G401 (cell line): ENCODE measurements around the gene ST6GALNAC6. TPM values are rescaled to one million over a fixed set of nuclear protein-coding genes. Genes with fewer than 3 reads are reported as not detected.
A peak's percentile ranks its signal among the peaks of the same experiment; 100 is the strongest.

Source experiments
- DNase-seq: peaks from one replicate; pipeline ENCODE4 v3.0.0-alpha.2; 2015; ENCODE audit warnings: low spot score
- in situ Hi-C: cut with HindIII; loops from 2 replicates; pipeline ENCODE4 v1.10.0; 2016; ENCODE audit warnings: low sequenced_read_pairs, mixed read lengths
- total RNA-seq: library from RNA; depleted of rRNA; stranded (reverse); fragments of >200 nt; shearing (Covaris generic); gene quantifications from 2 replicates; pipeline ENCODE4 v1.2.3, GENCODE V29; 2014

The ST6GALNAC6 gene
- total RNA-seq, 1 experiment from 2014 or later, result 73.0 TPM

GRCh38 chr9:127936347-127936852, 37.0 kb upstream of the ST6GALNAC6 start:
- no peak for DNase-seq
- in situ Hi-C loops, result loop anchor here (25.0 kb wide), 1 partner anchor 174 kb away; no protein-coding TSS in a partner anchor

DNA sequence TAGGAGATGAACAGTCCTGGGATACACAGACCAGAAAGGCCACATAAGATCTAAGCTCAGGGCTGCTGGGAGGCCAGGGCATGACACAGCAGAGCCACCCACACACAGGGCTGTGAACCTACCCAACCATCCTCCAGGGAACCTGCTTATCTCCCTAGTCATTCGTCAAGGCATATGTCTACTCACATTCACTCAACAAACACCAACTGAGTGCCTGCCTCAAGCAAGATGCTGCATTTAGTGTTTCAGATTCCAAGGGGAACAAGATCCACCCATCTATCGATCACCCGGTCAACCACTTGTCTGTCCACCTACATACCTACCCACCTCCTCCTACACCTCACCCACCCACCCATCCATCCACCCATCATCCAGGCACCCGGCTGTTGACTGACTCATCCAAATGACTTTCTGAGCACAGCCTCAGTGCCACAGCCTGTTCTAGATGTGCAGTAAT, 36.4 kb upstream of the ST6GALNAC6 start:
- in situ Hi-C loops, result loop anchor here (25.0 kb wide), 1 partner anchor 173 kb away; no protein-coding TSS in a partner anchor
- no peak for DNase-seq

GRCh38 chr9:127934986-127935385, 35.6 kb upstream of the ST6GALNAC6 start:
- in situ Hi-C loops, result loop anchor here (25.0 kb wide), 1 partner anchor 173 kb away; no protein-coding TSS in a partner anchor
- DNase-seq, result no peak

- no peak for DNase-seq
- in situ Hi-C loops, result loop anchor here (25.0 kb wide), 1 partner anchor 172 kb away; no protein-coding TSS in a partner anchor
Observed at GRCh38 chr9:127934248-127934647, 34.8 kb upstream of the ST6GALNAC6 start.

DNA sequence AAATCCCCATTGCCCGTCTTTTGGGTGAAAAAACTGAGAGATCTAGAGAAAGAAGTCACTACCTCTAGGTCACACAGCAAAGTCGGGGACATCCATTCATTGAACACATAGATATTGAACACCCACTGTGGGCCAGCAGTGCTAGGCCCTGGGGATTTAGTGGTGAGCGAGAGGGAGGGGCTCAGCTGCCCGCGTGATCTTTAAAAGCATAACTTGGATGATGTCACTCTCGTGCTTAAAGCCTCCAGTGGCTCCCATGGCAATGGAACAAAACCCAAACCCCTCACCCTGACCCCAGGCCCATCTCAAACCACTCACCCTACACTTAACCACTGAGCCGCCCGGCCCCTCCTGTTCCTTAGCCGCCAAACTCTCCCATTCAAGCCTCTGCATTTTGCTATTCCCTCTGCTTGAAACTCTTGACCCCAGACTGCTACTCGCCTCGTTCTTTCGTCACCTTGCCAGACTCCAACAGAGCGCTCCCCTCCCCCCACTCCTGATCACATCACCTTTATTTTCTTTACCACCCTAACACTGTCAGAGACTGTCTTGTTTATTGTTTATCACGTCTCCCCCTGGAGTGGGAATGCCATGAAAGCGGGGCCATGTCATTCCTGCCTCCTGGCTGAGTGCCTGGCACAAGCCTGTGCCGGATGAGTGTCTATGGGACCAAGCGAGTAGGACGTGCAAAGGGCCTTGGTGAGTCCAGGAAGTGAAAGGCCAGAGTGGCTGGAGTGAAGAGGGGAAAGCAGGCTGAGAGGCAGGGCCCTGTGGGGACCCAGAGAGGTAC, 31.9 kb upstream of the ST6GALNAC6 start:
- in situ Hi-C loops, result loop anchor here (25.0 kb wide), 1 partner anchor 169 kb away; no protein-coding TSS in a partner anchor
- no peak for DNase-seq

DNA sequence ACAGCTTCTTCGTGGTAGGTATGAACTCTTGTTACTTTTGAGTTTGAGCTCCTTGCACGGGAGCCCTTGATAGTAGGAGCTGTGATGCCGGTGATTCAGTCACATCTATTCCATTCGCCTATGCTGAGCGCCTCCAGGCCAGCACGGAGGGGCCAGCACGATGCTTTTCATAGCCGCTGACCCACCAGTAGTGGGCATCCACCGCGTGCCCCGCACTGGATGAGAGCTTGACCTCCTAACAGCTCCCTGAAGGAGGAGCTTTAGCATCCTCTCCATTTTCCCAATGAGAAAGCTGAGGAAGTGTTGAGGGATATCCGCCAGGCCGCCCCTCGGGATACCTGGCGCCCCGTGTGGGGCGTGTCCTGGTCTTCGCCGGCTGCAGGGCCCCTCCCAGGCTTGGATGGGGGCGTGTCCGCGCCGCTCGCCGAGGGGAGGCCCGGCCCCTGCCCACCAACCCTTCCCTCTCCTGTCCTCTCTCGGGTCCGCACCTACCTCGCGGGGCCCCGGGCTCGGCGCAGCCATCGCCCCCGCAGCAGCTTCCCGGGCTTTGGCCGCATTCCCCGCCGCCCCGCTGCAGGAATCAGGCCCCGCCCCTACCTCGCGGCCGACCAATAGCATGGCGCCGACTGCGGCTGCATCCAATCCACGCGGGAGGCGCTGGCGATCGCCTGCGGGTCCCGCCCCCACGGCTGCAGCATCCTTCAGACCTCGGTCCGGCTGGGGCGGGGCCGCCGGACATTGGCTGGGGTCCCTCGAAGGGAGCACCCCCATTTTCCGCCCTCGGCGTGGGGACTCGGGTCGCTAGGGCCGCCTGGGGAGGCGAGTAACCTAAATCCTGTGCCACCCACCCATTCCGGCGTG, 31.1 kb upstream of the ST6GALNAC6 start, which contains the start of gene PIP5KL1:
Gene PIP5KL1, minus strand, starts transcription at position 547 of the 861 bp plus-strand sequence. Its CDS starts 25 bp downstream, at position 522.
- in situ Hi-C loops, result loop anchor here (25.0 kb wide), 1 partner anchor 168 kb away; no protein-coding TSS in a partner anchor
- peak; percentile 89 for DNase-seq

DNA sequence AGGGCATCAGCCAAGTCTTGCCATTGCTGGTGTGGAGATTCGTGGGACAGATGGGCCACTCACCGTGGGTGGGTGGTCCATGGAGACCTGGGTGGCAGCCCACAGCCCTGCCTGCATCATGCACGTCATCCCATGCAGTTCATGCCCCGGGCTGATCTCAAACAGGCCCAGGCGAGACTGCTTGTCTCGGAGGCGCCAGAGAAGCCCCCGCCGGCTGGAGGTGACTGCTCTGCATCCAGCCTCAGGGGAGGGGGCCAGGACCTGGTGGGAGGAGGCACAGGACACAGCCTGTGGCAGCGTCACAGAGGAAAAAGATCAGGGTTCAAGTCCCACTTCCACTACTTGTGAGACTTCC, 30.2 kb upstream of the ST6GALNAC6 start:
- no peak for DNase-seq
- in situ Hi-C loops, result loop anchor here (25.0 kb wide), 1 partner anchor 167 kb away; no protein-coding TSS in a partner anchor

GRCh38 chr9:127928676-127929624, 29.5 kb upstream of the ST6GALNAC6 start:
- in situ Hi-C loops, result loop anchor here (25.0 kb wide), 1 partner anchor 167 kb away; no protein-coding TSS in a partner anchor
- no peak for DNase-seq

DNA sequence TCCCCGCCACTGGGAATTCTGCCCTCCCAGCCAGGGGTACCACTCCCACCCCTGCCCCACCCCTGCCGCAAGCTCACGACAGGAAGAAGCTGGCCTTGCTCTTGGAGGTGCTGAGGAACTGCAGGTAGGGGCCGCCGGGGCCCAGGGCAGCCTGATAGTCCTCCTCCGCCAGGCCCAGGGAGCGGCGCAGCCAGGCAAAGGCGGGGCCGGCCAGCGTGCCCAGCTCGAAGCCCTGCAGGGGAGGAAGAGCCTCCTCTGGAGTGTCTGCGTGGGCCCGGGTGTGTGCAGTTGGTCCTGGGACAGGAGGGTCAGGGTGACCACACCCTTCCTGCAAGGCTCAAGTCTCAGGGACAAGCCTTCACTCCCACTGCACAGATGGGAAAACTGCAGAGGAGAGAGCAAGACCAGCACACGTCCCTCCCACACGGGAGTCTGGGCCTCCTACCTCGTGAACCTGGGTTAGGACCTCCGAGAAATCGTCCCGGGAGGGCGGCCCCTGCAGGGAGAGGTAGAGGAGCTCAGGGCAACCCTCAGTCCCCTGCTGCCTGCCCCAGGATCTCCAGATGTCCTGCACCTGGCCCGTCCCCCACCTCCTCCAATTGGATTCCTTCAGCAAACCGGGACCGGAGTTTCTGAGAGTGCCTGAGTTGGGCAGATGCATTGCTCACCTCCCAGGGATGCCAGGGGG, 28.7 kb upstream of the ST6GALNAC6 start:
- in situ Hi-C loops, result loop anchor here (25.0 kb wide), 1 partner anchor 166 kb away; no protein-coding TSS in a partner anchor

DNA sequence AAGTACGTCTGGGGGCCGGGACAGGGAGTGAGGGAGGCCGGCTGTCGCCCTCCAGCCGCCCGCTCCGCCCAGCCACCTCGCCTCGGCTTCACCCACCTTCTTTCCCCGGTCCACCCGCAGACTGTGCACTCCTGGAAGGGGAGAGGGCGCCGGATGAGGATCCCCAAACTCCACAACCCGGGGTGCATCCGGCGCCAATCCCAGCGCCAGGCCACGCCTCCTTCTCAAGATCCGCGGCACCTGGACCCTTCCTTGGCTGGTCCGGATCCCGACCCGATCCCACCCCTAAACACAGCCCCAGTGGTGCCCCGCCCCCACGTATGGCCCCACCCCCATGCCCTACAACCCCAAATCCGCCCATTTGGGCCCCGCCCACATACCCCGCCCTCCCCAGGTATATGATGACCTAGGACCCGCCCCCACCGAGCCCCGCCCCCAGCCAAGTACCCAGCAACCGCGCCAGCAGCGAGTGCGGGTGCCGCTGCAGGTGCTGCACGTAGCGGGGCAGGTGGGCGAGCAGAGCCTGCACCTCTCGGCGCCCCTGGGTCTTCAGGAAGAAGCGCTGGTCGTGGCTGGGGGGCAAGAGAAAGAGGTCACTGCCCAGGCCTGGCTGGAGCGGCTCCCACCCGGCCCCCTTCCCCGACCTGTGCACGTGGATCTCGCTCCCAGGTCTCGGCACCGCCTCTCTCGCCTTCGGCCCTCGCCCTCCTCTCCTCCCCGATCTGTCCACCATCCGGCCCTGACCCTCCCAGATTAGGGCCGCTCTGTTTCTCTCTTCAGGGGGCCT, 28.0 kb upstream of the ST6GALNAC6 start:
- no peak for DNase-seq
- in situ Hi-C loops, result loop anchor here (25.0 kb wide), 1 partner anchor 165 kb away; no protein-coding TSS in a partner anchor

More for the DNA sequence above, 28.7 kb upstream of the ST6GALNAC6 start:
- no peak for DNase-seq

- in situ Hi-C loops, result loop anchor here (25.0 kb wide), 1 partner anchor 165 kb away; no protein-coding TSS in a partner anchor
Observed at GRCh38 chr9:127926906-127927200, 27.4 kb upstream of the ST6GALNAC6 start.

DNA sequence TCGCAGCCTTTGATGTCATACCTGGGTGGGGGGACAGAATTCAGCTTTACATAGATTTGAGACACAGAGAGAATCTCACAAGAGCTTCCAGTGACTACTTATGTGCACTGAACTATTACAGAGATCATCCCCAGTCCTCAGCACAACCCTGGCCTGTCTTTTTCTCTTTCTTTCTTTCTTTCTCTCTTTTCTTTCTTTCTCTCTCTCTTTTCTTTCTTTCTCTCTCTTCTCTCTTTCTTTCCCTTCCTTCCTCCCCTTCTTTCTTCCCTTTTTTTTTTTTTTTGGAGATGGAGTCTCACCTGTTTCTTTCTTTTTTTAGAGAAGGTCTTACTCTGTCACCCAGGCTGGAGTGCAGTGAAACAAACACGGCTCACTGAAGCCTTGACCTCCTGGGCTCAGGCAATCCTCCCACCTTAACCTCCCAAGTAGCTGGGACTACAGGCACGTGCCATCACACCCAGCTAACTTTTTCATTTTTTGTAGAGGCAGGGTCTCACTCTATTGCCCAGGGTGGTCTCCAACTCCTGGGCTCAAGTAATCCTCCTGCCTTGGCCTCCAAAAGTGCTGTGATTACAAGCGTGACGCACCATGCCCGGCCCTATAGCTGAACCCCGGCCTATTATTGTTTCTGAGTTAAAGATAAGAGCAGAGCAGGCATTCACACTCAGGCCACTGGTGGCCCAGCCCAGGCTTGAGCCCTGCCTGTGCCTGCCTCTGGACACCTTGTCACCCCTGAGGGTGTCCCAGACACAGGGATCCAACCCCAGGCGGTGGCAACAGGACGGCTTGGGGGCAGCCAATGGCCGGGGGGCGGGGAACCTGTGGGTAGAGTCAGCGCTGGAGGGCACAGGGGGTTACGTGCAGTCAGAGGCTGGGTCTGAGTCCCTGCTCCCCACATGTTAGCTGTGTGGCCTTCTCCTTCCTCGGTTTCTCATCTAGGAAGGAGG, 26.8 kb upstream of the ST6GALNAC6 start:
- in situ Hi-C loops, result loop anchor here (25.0 kb wide), 1 partner anchor 164 kb away; no protein-coding TSS in a partner anchor
- DNase-seq, result no peak

More at GRCh38 chr9:127926906-127927200, 27.4 kb upstream of the ST6GALNAC6 start:
- DNase-seq, result no peak

DNA sequence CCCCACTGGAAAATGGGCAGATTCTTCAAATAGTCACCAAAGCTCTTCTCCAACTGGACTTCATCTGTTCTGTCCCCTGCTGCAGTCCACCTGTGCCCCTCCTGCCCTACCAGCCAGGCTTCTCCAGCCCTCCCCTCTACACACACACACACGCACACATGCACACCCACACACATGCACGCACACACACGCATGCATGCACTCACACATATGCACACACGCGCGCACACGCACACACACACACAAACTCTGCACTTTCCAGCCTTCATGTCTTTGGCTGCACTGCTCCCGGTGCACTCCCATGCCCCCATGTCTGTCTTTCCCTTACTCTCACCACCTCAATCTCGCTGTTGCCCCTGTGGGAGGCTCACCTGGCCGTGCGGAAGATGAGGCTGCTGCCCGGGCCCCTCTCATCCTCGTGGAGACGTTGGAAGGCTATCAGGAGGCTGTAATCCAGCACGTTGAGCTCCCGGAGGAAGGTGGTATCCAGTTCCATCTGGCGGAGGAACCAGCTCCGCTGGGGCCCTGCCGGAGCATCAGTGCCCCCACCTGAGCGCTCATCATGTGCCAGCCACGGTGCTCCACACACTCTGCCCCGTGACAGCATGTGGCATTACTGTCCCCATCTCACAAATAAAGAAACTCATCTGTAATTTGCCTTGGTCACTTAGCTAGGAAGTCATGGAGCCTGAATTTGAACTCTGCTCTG, 25.5 kb upstream of the ST6GALNAC6 start:
- no peak for DNase-seq
- in situ Hi-C loops, result loop anchor here (25.0 kb wide), 1 partner anchor 163 kb away; no protein-coding TSS in a partner anchor

- DNase-seq, result no peak
- in situ Hi-C loops, result no loop called here
Observed at GRCh38 chr9:127923771-127924170, 24.4 kb upstream of the ST6GALNAC6 start.

GRCh38 chr9:127923046-127923445, 23.6 kb upstream of the ST6GALNAC6 start:
- no peak for DNase-seq

More at GRCh38 chr9:127923046-127923445, 23.6 kb upstream of the ST6GALNAC6 start:
- in situ Hi-C loops, result no loop called here
